RWPE1 (cell line): ENCODE measurements around the gene BMP7.

Experiments used
- CTCF ChIA-PET: fragments of 350-600 bp; sonication (Branson Sonifier 250); formaldehyde crosslinking; extraction: SDS; loops from one replicate; lab custom pipeline; 2021; lab: Yijun Ruan, JAX
- POLR2A ChIA-PET: fragments of 400-600 bp; formaldehyde crosslinking; extraction: SDS; loops from one replicate; lab custom pipeline; 2020; ENCODE audit warnings: antibody characterized with exemption; ENCODE audit not compliant: low non-redundant PET; lab: Yijun Ruan, JAX
- DNase-seq: peaks from one replicate; pipeline ENCODE4 v3.0.0; 2012; ENCODE audit warnings: low spot score
- H3K27ac ChIP-seq: fragments of 450-650 bp; 2 replicates; pipeline ENCODE4 v1.5.1; 2017
- TF ChIP-seq, protein P1 (sequence below): fragments of 450-650 bp; conservative IDR thresholded peaks from 2 replicates; pipeline ENCODE4 v1.5.1; 2017; ENCODE audit warnings: low read depth, mild to moderate bottlenecking

The BMP7 gene

DNA sequence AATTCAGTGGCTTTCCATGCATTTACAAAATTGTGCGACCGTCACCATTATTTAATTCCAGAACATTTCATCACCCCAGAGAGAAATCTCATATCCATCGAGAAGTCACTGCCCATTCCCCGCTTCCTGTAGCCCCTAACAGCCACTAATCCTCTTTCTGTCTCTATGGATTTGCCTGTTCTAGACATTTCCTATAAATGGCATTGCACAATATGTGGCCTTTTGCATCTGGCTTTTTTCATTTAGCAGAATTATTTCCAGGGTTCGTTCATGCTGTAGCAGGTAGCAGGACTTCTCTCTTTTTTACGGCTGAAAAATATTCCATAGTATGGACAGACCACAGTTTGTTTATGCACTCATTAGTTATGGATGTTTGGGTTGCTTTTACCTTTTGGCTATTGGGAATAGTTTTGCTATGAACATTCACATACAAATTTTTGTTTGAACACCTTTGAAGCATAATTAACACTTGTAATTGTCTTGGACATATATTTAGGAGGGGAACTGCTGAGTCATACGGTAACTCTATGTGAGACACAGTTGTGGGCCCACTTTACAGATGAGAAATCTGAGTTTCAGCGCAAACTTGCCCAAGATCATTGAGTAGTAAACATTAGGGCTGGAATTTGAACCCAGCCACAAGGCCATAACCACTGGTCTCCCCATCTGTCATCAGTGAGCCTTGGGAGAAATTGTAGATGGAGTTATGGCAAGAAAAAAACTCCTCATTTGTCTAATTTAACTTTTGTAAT is 126.9 kb downstream of the BMP7 start:
- DNase-seq: no peak
- ChIA-PET POLR2A (no interaction called here), CTCF (no interaction called here)
- H3K27ac ChIP-seq: no peak overlapping the region
- TF ChIP-seq, protein P1, sequence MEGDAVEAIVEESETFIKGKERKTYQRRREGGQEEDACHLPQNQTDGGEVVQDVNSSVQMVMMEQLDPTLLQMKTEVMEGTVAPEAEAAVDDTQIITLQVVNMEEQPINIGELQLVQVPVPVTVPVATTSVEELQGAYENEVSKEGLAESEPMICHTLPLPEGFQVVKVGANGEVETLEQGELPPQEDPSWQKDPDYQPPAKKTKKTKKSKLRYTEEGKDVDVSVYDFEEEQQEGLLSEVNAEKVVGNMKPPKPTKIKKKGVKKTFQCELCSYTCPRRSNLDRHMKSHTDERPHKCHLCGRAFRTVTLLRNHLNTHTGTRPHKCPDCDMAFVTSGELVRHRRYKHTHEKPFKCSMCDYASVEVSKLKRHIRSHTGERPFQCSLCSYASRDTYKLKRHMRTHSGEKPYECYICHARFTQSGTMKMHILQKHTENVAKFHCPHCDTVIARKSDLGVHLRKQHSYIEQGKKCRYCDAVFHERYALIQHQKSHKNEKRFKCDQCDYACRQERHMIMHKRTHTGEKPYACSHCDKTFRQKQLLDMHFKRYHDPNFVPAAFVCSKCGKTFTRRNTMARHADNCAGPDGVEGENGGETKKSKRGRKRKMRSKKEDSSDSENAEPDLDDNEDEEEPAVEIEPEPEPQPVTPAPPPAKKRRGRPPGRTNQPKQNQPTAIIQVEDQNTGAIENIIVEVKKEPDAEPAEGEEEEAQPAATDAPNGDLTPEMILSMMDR: no peak

DNA sequence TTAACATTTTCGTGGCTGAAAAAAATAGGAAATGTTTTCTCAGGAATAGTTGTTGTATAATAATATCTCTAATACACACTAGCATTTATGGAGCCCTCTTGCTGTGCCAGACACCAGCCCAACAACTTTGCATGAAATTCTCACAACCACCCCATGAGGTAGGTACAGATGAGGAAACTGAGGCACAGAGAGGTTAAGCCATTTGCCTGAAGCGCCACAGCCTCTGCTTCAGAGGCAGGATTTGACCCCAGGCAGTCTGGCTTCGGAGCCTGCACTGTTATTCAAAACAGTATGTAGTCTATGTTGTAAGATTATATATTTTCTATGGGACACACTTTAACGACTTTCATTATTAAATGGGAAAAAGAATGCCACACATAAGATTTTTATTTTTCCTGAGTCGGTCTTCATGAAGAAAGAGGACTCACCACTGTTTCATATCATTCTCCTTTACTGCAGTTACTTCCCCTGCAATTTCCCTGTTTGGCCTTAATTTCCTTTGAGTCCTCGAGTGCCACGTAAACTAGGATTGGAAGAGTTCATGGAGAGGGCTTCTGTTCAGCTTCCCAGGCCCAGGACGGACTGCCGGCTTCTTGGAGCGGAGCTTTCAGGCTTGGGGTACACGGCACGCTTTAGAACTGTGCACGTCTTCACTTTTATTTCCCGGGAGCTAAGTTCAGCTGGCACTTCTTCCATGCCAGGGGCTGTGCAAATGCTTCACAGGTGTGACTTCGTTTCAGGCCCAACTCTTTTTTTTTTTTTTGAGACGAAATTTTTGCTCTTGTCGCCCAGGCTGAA is 128.0 kb downstream of the BMP7 start:
- no peak for DNase-seq
- CTCF ChIA-PET: interaction anchor here (0.9 kb wide), 1 partner anchor 19 kb away, joined by 3 read pairs; no protein-coding TSS in a partner anchor
- no peak overlapping the region for H3K27ac ChIP-seq
- TF ChIP-seq, protein P1: no peak
- POLR2A ChIA-PET: no interaction called here

DNA sequence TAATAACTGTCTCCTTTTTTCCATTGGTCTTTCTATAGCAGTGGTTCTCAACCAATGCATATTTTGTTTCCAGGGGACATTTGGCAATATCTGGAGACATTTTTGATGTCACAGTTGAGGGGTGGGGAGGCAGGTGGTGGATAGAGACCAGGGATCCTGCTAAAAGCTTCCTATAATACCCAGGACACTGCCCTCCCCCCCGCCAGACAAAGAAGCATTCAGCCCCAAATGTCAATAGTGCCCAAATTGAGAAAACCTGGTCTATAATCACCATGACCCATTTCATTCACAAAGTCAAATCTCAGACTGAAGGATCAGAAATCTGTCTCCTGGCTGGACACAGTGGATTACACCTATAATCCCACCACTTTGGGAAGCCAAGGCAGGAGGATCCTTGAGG is 128.8 kb downstream of the BMP7 start:
- TF ChIP-seq, protein P1: no peak
- ChIA-PET CTCF (interaction anchor here (0.5 kb wide), 1 partner anchor 60 kb away, joined by 3 read pairs; no protein-coding TSS in a partner anchor), POLR2A (no interaction called here)
- no peak for DNase-seq
- H3K27ac ChIP-seq: no peak overlapping the region

DNA sequence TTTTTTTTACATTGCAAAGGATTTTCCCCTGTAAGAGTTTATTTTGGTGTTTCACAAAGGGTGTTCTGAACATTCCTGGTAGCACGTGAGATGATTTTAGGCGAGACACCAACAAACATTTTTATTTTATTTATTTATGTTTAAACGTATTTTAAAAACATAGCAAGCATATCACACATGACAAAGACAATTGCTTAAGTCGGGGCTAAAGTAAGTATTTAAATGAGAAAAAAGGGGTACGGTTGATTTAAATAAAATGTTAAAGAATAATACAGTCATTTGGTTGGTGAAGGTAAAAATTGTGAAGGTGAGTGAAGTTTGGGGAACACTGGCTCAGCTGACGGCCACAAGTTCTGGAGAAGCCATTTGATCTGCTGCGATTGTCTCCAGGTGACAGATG is 129.7 kb downstream of the BMP7 start:
- ChIA-PET CTCF (no interaction called here), POLR2A (no interaction called here)
- no peak for DNase-seq
- H3K27ac ChIP-seq: no peak overlapping the region
- TF ChIP-seq, protein P1: no peak

DNA sequence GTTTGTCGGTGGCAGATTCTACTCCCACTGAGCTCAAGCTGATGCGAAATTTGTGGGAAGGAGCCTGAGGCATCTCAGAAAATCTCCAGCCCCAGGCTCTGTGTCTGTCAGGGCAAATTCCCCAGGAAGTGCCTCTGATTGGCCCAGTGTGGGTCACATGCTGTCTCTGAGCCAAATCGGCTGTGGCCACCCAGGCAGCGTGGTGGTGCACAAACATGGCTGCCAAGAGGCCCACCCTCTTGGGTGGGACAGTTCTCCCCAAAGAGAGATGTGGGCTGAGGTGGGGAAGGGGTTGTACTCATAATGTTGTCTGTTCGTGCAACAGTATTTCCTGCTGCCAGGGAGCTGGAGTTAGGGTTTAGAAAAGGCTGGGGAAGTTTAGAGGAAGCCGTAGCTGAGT is 130.6 kb downstream of the BMP7 start:
- DNase-seq: no peak
- POLR2A ChIA-PET: no interaction called here
- TF ChIP-seq, protein P1: no peak
- no peak overlapping the region for H3K27ac ChIP-seq
- CTCF ChIA-PET: no interaction called here

DNA sequence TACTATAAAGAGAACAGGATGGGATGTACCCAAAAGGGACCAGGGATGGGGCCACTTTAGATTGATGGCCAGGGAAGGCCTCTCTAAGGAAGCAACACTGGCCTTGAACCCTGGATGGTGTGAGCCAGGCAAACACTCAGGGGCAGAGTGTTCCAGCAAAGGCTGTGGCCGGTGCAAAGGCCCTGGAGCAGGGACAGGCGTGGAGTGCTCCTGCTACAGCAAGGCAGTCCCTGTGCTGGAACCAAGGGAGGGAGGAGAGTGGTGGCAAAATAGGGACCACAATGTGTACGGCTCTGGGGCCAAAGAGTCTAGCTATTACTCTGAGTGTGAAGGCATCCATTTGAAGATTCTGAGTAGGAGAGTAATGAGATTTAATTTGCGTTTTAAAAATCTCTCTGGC is 131.6 kb downstream of the BMP7 start:
- TF ChIP-seq, protein P1: no peak
- CTCF ChIA-PET: no interaction called here
- DNase-seq: no peak
- H3K27ac ChIP-seq: no peak overlapping the region
- POLR2A ChIA-PET: no interaction called here
